IMR-90 (cell line): ENCODE results near the gene MID1.

Source experiments
- BHLHE40 ChIP-seq: fragments of 150-350 bp; IDR thresholded peaks from 2 replicates; pipeline ENCODE4 v1.6.1; 2016; ENCODE audit warnings: mild to moderate bottlenecking, low read depth, low read length
- CEBPB ChIP-seq: IDR thresholded peaks from 2 replicates; pipeline ENCODE4 v1.6.1; 2012; ENCODE audit warnings: low read depth, low read length, improper control_type of control experiment
- CHD1 ChIP-seq: IDR thresholded peaks from 2 replicates; pipeline ENCODE4 v1.6.1; 2012; ENCODE audit warnings: low read depth, low read length, improper control_type of control experiment
- ELK1 ChIP-seq: fragments of 150-350 bp; IDR thresholded peaks from 2 replicates; pipeline ENCODE4 v1.6.1; 2016; ENCODE audit warnings: low read depth, mild to moderate bottlenecking, low read length, moderate library complexity, borderline replicate concordance
- FOS ChIP-seq: fragments of 150-350 bp; IDR thresholded peaks from 2 replicates; pipeline ENCODE4 v1.6.1; 2016; ENCODE audit warnings: low read depth, low read length
- MXI1 ChIP-seq: IDR thresholded peaks from 2 replicates; pipeline ENCODE4 v1.6.1; 2012; ENCODE audit warnings: low read depth, mild to moderate bottlenecking, low read length, moderate library complexity, borderline replicate concordance
- NFE2L2 ChIP-seq: fragments of 150-350 bp; IDR thresholded peaks from 2 replicates; pipeline ENCODE4 v1.6.1; 2016; ENCODE audit warnings: low read depth, mild to moderate bottlenecking, low read length
- POLR2A ChIP-seq: IDR thresholded peaks from 2 replicates; pipeline ENCODE4 v1.6.1; 2012; ENCODE audit warnings: mild to moderate bottlenecking, low read depth, low read length
- RAD21 ChIP-seq: IDR thresholded peaks from 2 replicates; pipeline ENCODE4 v1.6.1; 2012; ENCODE audit warnings: low read length, improper control_type of control experiment
- RCOR1 ChIP-seq: IDR thresholded peaks from 2 replicates; pipeline ENCODE4 v1.6.1; 2012; ENCODE audit warnings: mild to moderate bottlenecking, low read length, improper control_type of control experiment; ENCODE audit not compliant: insufficient replicate concordance
- RFX5 ChIP-seq: IDR thresholded peaks from 2 replicates; pipeline ENCODE4 v1.8.0; 2012; ENCODE audit warnings: low read depth, mild to moderate bottlenecking, low read length, moderate library complexity
- USF2 ChIP-seq: fragments of 150-350 bp; IDR thresholded peaks from 2 replicates; pipeline ENCODE4 v1.6.1; 2017; ENCODE audit warnings: mild to moderate bottlenecking, antibody characterized with exemption, low read length, low read depth
- TF ChIP-seq, protein P1 (sequence below): conservative IDR thresholded peaks from 2 replicates; pipeline ENCODE4 v1.5.1; 2012; ENCODE audit warnings: mild to moderate bottlenecking, low read depth, low read length, improper control_type of control experiment

GRCh38 chrX:10534611-10535010, 85.8 kb downstream of the MID1 start:
- TF ChIP-seq, protein P1, sequence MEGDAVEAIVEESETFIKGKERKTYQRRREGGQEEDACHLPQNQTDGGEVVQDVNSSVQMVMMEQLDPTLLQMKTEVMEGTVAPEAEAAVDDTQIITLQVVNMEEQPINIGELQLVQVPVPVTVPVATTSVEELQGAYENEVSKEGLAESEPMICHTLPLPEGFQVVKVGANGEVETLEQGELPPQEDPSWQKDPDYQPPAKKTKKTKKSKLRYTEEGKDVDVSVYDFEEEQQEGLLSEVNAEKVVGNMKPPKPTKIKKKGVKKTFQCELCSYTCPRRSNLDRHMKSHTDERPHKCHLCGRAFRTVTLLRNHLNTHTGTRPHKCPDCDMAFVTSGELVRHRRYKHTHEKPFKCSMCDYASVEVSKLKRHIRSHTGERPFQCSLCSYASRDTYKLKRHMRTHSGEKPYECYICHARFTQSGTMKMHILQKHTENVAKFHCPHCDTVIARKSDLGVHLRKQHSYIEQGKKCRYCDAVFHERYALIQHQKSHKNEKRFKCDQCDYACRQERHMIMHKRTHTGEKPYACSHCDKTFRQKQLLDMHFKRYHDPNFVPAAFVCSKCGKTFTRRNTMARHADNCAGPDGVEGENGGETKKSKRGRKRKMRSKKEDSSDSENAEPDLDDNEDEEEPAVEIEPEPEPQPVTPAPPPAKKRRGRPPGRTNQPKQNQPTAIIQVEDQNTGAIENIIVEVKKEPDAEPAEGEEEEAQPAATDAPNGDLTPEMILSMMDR, result no peak
- TF ChIP-seq CEBPB, result no peak
- no peak for TF ChIP-seq FOS
- no peak for TF ChIP-seq ELK1
- no peak for TF ChIP-seq RAD21
- no peak for TF ChIP-seq RFX5
- no peak for TF ChIP-seq RCOR1
- TF ChIP-seq BHLHE40, result no peak
- TF ChIP-seq POLR2A, result no peak
- no peak for TF ChIP-seq USF2
- no peak for TF ChIP-seq MXI1
- no peak for TF ChIP-seq NFE2L2
- TF ChIP-seq CHD1, result no peak
